Esophagus squamous epithelium (tissue), 4 donors: ENCODE results near the gene MAOB.

Source experiments
- CTCF ChIP-seq, 6 experiments: fragments of 450-650 bp in 4 of 6; fragments of 200-600 bp in 2 of 6; sonication (generic) in 2 of 6; IDR thresholded peaks; one replicate each; pipeline ENCODE4 v1.5.1; 2016 to 2019; ENCODE audit warnings: antibody characterized with exemption in 6 of 6, mild to moderate bottlenecking in 4 of 6, moderate library complexity in 4 of 6
- POLR2A ChIP-seq, 4 donors: fragments of 450-650 bp; IDR thresholded peaks; one replicate each; pipeline ENCODE4 v1.6.1; 2017; ENCODE audit warnings: antibody characterized with exemption in 4 of 4, mild to moderate bottlenecking in 4 of 4, moderate library complexity in 3 of 4

DNA sequence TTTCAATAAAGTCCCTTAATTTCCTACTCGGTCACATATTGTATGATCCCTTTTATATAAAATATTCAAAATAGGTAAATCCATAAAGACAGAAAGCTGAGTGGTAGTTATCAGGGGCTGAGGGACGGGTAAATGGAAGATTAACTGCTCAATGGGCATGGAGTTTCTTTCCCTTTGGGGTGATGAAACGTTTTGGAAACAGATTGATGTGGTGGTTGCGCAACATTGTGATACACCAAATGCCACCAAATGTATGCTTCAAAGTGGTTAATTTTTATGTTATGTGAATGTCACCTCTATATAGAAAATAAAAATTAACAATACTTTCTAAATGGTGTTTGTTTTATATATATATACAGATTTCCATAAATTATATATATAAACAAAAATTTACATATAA, 15.0 kb upstream of the MAOB start:
- TF ChIP-seq CTCF (IDR thresholded peaks at IDR 0.05) (no peak), POLR2A (IDR thresholded peaks at IDR 0.05) (no peak)
